Measurements from ENCODE around the gene SLC25A33. TPM values are rescaled to one million over a fixed set of nuclear protein-coding genes. Genes with fewer than 3 reads are reported as not detected.

The SLC25A33 gene
- polyA plus RNA-seq, 1 donor from 2014 or later: 19.1 TPM

GRCh38 chr1:9606948-9607347 lies 67.7 kb downstream of the SLC25A33 start:
- no peak overlapping the region for H2AFZ ChIP-seq (ENCODE audit: low read depth, low read length)
- H3K4me2 ChIP-seq (ENCODE audit: low read length): no peak overlapping the region
- no peak overlapping the region for H3K27ac ChIP-seq (ENCODE audit: low read length)
- H3K9ac ChIP-seq (ENCODE audit: low read length): no peak overlapping the region
- H3K9me2 ChIP-seq (ENCODE audit: insufficient read depth, low read length): no peaks in the 10 kb centered on the region
- H3K36me3 ChIP-seq (ENCODE audit: insufficient read depth, low read length): no peaks in the 10 kb centered on the region
- H3K4me3 ChIP-seq (ENCODE audit: low read length): no peak overlapping the region
- no peaks in the 10 kb centered on the region for H4K20me1 ChIP-seq (ENCODE audit: insufficient read depth)
- H3F3A ChIP-seq (ENCODE audit: insufficient read depth, low read length, poor library complexity, severe bottlenecking): no peaks in the 10 kb centered on the region
- no peaks in the 10 kb centered on the region for H3K79me2 ChIP-seq (replicated peaks; ENCODE audit: insufficient read depth, low read length)
- TF ChIP-seq POLR2AphosphoS5 (IDR thresholded peaks at IDR 0.05) (no peak), RAD21 (conservative IDR thresholded peaks at IDR 0.05) (no peak), CTCF (IDR thresholded peaks at IDR 0.05; ENCODE audit: poor library complexity, severe bottlenecking) (no peak), TAF1 (IDR thresholded peaks at IDR 0.05; ENCODE audit: low read depth) (no peak), SMC3 (conservative IDR thresholded peaks at IDR 0.05; ENCODE audit: poor library complexity) (no peak), MXI1 (conservative IDR thresholded peaks at IDR 0.05; ENCODE audit: poor library complexity, severe bottlenecking) (no peak), EZH2 (IDR thresholded peaks at IDR 0.05; ENCODE audit: borderline replicate concordance, insufficient read depth, low read length, poor library complexity, severe bottlenecking) (no peak), REST (IDR thresholded peaks at IDR 0.05; ENCODE audit: borderline replicate concordance) (no peak), EP300 (conservative IDR thresholded peaks at IDR 0.05; ENCODE audit: poor library complexity, severe bottlenecking) (no peak)
- H3K27me3 ChIP-seq (ENCODE audit: insufficient read depth, low read depth, low read length): no peaks in the 10 kb centered on the region
- H3K9me3 ChIP-seq (ENCODE audit: low read length): no peaks in the 10 kb centered on the region

DNA sequence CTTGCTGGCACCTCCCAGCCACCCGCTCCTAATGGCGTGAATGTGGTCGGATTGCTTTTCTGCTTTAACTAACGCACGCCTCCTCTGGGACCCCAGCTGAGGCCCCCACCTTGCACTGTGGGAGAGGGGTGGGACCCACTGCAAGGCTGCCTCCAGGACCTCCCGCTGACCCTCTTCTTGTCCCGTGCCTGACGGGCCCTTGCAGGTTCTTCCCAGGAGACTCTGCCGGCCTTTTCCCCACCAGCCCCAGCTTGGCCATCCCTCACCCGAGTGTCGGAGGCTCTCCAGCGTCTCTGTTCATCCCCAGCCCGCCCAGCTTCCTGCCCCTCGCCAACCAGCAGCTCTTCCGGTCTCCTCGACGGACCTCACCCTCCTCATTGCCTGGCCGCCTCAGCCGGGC lies 68.1 kb downstream of the SLC25A33 start:
- H3K9me3 ChIP-seq (ENCODE audit: low read length): no peaks in the 10 kb centered on the region
- no peak overlapping the region for H3K27ac ChIP-seq (ENCODE audit: low read length)
- H3K9me2 ChIP-seq (ENCODE audit: insufficient read depth, low read length): no peaks in the 10 kb centered on the region
- H3K27me3 ChIP-seq (ENCODE audit: insufficient read depth, low read depth, low read length): no peaks in the 10 kb centered on the region
- H3K4me2 ChIP-seq (ENCODE audit: low read length): no peak overlapping the region
- H3K79me2 ChIP-seq (replicated peaks; ENCODE audit: insufficient read depth, low read length): no peaks in the 10 kb centered on the region
- H3K4me3 ChIP-seq (ENCODE audit: low read length): no peak overlapping the region
- H2AFZ ChIP-seq (ENCODE audit: low read depth, low read length): no peak overlapping the region
- TF ChIP-seq POLR2AphosphoS5 (IDR thresholded peaks at IDR 0.05) (no peak), RAD21 (conservative IDR thresholded peaks at IDR 0.05) (no peak), EZH2 (IDR thresholded peaks at IDR 0.05; ENCODE audit: borderline replicate concordance, insufficient read depth, low read length, poor library complexity, severe bottlenecking) (no peak), EP300 (conservative IDR thresholded peaks at IDR 0.05; ENCODE audit: poor library complexity, severe bottlenecking) (no peak), SMC3 (conservative IDR thresholded peaks at IDR 0.05; ENCODE audit: poor library complexity) (no peak)
- no peak overlapping the region for H3K9ac ChIP-seq (ENCODE audit: low read length)
- no peaks in the 10 kb centered on the region for H3F3A ChIP-seq (ENCODE audit: insufficient read depth, low read length, poor library complexity, severe bottlenecking)
- no peaks in the 10 kb centered on the region for H3K36me3 ChIP-seq (ENCODE audit: insufficient read depth, low read length)
- no peaks in the 10 kb centered on the region for H4K20me1 ChIP-seq (ENCODE audit: insufficient read depth)

Data from neural cell (in vitro differentiated cells).